NCI-H128 (cell line): Measurements from ENCODE around the gene VPREB3.

Source experiments
- DNase-seq: peaks from one replicate; lab custom pipeline; 2025; ENCODE audit not compliant: unreplicated experiment; lab: John Stamatoyannopoulos, UW

The VPREB3 gene

GRCh38 chr22:23783265-23784150, 29.3 kb upstream of the VPREB3 start:
- no peak for DNase-seq

GRCh38 chr22:23782703-23783102, 28.5 kb upstream of the VPREB3 start:
- no peak for DNase-seq

- DNase-seq: no peak
These were observed 28.0 kb upstream of the VPREB3 start for GRCh38 chr22:23782252-23782651.

- no peak for DNase-seq
These were observed 27.4 kb upstream of the VPREB3 start for GRCh38 chr22:23781511-23782183.

GRCh38 chr22:23781065-23781464, 26.8 kb upstream of the VPREB3 start:
- no peak for DNase-seq

GRCh38 chr22:23780146-23780748, 26.0 kb upstream of the VPREB3 start:
- DNase-seq: no peak

GRCh38 chr22:23779731-23780130, 25.5 kb upstream of the VPREB3 start:
- no peak for DNase-seq

GRCh38 chr22:23779083-23779482, 24.9 kb upstream of the VPREB3 start:
- DNase-seq: no peak

- no peak for DNase-seq
These were observed 24.3 kb upstream of the VPREB3 start for GRCh38 chr22:23778577-23778900.

GRCh38 chr22:23777776-23778576, 23.8 kb upstream of the VPREB3 start:
- DNase-seq: no peak

- no peak for DNase-seq
These were observed 21.7 kb upstream of the VPREB3 start for GRCh38 chr22:23775779-23776375.

GRCh38 chr22:23774922-23775436, 20.8 kb upstream of the VPREB3 start:
- no peak for DNase-seq

GRCh38 chr22:23774114-23774921, 20.1 kb upstream of the VPREB3 start:
- no peak for DNase-seq

GRCh38 chr22:23773483-23774113, 19.4 kb upstream of the VPREB3 start:
- DNase-seq: no peak

- no peak for DNase-seq
These were observed 18.6 kb upstream of the VPREB3 start, which contains the start of gene MMP11 for GRCh38 chr22:23772649-23773473. TSS of gene MMP11 (plus strand) at chr22:23772849. CDS start at chr22:23772871, 22 bp downstream.

- no peak for DNase-seq
These were observed 18.1 kb upstream of the VPREB3 start for GRCh38 chr22:23772315-23772648.

- DNase-seq: no peak
These were observed 15.2 kb upstream of the VPREB3 start for GRCh38 chr22:23769321-23769965.
